Coronary artery (tissue), 2 donors: ENCODE measurements around the gene KCNQ1.

Experiments
- DNase-seq: peaks from one replicate; pipeline ENCODE4 v3.0.0-alpha.2; 2017; ENCODE audit warnings: low spot score
- H3K27ac ChIP-seq, 2 donors: fragments of 200-600 bp; sonication (generic); one replicate each; pipeline ENCODE4 v1.5.1; 2016 to 2019
- H3K4me3 ChIP-seq: fragments of 200-600 bp; sonication (generic); 2 replicates; pipeline ENCODE4 v1.5.1; 2016; ENCODE audit warnings: mild to moderate bottlenecking, moderate library complexity
- TF ChIP-seq, protein P1 (sequence below): fragments of 200-600 bp; sonication (generic); IDR thresholded peaks from one replicate; pipeline ENCODE4 v1.5.1; 2019; ENCODE audit warnings: antibody characterized with exemption

KCNQ1 gene

DNA sequence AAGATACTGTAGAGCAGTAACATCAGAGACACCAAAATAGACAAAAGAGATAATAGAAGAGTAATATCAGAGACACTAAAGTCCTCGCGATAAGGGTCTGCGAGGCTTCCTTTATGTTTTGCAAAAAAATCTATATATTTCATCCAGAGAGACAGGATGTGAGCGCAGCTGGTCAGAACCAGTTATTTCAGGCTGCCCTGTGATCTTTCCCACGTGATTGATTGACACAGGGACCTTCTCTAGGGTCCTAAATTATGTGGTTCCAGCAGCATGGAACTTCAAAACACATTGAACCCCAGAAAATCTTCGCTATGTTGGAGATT lies 118.0 kb downstream of the KCNQ1 start:
- TF ChIP-seq, protein P1, sequence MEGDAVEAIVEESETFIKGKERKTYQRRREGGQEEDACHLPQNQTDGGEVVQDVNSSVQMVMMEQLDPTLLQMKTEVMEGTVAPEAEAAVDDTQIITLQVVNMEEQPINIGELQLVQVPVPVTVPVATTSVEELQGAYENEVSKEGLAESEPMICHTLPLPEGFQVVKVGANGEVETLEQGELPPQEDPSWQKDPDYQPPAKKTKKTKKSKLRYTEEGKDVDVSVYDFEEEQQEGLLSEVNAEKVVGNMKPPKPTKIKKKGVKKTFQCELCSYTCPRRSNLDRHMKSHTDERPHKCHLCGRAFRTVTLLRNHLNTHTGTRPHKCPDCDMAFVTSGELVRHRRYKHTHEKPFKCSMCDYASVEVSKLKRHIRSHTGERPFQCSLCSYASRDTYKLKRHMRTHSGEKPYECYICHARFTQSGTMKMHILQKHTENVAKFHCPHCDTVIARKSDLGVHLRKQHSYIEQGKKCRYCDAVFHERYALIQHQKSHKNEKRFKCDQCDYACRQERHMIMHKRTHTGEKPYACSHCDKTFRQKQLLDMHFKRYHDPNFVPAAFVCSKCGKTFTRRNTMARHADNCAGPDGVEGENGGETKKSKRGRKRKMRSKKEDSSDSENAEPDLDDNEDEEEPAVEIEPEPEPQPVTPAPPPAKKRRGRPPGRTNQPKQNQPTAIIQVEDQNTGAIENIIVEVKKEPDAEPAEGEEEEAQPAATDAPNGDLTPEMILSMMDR = no peak
- H3K4me3 ChIP-seq = no peak overlapping the region
- DNase-seq = no peak
- H3K27ac ChIP-seq = no peak overlapping the region

DNA sequence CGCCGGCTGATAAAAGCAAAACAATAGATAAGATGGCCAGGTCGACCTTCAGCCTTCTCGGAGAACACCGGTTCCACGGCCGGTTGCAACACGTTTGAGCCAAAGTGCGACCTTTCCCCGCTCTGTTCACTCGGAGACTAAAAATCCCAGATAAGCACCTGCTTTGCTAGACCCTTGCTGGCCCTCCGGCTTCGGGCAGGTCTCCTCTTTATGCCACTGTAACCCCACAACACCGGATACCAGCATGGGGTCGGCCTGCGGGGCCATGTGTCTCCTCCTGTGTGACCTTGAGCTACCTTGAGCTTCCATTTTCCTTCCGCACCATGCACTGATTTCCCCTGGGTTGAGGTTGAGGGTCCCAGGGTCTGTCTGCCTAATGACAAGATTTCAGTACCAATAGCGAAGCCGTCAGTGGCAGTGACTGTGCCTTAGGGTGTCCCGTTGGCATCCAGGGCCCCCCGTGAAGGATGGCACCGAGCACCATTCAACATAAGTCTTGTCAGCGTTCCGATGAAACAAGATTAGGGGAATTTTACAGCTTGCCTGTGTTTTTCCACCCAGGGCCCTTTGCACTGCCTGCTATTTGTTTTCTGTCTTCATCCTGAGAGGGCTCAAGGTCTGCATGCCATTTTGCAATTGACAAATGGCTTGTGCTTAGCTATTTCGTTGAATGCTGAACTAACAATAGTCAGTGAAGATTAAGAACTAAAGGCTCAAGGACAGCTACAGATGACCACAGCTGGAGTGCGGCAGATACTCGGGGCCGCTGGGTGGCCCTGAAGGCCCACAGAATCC lies 118.6 kb downstream of the KCNQ1 start:
- DNase-seq = no peak
- TF ChIP-seq, protein P1 = no peak

DNA sequence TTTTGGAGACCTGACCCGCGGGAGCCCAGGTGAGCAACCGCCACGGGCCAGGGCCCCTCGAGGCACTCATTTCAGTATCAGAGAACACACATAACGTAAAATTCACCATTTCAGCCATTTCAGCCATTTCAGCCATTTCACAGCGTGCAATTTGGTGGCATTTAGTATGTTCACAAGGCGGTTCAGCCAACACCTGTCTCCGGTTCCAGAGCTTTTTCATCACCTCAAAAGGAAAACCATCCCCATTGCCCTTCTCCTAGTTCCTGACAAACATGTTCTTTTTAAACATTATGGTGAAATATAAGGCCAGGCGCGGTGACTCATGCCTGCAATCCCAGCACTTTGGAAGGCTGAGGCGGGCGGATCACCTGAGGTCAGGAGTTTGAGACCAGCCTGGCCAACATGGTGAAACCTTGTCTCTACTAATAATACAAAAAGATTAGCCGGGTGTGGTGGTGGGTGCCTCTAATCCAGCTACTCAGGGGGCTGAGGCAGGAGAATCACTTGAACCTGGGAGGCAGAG lies 119.3 kb downstream of the KCNQ1 start:
- Histone ChIP-seq H3K27ac (no peak overlapping the region), H3K4me3 (no peak overlapping the region)
- no peak for DNase-seq
- TF ChIP-seq, protein P1 = no peak

More for the DNA sequence above, 118.6 kb downstream of the KCNQ1 start:
- H3K4me3 ChIP-seq = no peak overlapping the region
- no peak overlapping the region for H3K27ac ChIP-seq

DNA sequence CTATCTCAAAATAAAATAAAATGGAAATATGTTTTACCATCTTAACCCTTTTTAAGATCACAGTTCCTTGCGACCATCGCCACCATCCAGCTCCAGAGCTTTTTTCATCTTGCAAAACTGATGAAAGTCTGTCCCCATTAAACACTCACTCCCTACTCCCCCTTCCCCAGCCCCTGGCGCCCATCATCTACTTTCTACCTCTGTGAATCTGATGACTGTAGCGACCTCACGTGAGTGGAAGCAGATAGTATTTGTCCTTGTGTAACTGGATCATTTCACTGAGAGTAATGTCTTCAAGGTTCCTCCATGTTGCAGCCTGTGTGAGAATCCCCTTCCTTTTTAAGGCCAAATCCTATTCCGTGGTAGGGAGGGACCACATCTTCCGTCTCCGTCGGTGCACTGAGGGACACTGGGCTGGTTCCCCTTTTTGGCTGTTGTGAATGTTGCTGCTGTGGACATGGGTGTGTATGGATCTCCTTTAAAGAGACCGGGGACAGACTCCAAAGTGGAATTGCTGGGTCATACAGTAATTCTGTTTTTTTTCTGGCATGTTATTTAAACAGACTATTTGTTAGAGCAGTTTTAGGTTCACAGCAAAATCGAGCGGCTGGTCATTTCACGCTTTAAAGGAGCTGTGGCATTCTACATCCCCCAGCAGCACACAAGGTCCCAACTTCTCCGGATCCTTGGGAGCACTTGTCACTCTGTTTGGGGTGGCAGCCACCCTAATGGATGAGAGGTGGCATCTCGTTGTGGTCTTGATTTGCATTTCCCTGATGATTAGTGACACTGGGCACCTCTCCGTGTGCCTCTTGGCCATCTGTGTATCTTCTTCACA lies 120.0 kb downstream of the KCNQ1 start:
- Histone ChIP-seq H3K27ac (no peak overlapping the region), H3K4me3 (no peak overlapping the region)
- TF ChIP-seq, protein P1 = no peak
- no peak for DNase-seq

DNA sequence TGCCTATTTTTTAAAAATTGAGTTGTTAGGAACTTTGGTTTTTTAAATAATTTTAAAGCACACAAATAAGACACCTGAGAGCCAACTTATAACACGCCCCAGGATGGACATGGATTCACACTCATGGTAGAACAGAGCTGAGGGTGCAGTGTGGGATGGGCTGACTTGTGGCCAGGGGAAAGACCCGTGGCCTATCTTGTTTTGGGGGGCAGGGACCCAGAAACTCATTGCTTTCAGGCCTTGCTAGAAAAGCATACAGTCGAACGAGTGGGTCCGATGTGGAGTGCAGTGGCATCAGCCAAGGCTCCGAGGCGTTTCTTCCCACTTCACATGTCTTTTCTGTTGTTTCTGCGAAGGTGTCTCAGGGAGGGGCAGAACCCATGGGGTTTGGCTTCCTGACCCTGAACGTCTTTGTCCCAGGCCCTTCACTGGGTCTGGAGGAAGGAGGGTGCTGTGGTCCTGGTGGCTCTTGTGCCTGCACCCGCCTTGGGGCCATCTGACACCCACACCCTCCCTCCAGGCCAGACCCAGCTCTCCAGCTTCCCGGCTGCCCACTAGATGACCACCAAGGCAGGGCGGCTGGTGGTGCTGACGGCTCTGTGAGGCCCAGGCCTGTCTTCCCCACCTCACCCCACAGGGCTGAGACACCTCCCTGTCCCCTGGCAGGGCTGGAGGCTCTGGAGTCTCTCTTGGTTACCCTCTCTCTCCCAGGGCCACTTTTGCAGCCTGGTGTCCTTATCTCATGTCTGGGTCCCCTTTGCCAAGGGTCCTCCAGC lies 120.8 kb downstream of the KCNQ1 start:
- TF ChIP-seq, protein P1 = no peak
- H3K4me3 ChIP-seq = no peak overlapping the region
- no peak for DNase-seq
- H3K27ac ChIP-seq = no peak overlapping the region

DNA sequence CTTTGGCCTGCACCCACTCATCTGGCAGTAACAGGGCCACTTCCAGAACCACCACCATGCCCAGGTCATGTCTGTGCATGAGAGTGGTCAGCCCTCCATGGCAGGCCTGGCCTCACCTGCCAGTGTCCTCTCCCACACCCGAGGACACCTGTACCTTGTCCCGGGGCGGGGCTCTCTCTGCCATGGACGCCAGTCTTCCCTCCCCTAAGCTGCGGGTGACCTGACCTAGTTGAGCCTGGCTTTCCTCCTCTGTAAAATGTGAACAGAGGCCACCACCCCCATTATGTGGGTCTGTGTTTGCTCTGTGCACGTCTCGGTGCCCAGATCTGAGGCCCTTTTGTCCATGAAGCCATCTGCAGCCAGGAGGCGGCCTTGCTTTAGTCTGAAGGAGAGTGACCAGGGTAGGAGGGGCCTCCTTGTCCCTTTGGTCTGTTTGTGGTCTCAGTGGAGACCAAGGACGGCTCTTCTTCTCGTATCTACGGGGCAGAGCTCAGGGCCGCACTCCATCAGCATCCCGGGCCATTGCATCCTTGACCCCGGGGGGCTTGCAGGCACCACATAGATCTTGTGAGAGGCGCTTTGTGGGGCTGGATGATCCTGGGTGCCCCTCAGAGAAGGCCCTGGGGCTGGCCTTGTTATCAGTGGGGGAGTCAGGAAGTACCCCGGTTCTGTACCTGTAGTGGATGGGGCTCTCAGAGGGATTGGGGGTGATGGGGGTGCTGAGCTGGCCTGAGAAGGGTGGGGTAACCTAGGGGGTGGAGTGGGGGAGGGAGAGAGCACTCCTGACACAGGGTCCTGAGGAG lies 121.6 kb downstream of the KCNQ1 start:
- H3K27ac ChIP-seq = no peak overlapping the region
- TF ChIP-seq, protein P1 = no peak
- no peak for DNase-seq
- H3K4me3 ChIP-seq = no peak overlapping the region
